ENCODE measurements around the gene USP35.

Gene USP35

GRCh38 chr11:78205691-78206090 is 17.0 kb downstream of the USP35 start:
- Histone ChIP-seq H4K20me1 (ENCODE audit: insufficient read depth, low read length) (no peaks in the 10 kb centered on the region), H3K36me3 (ENCODE audit: insufficient read depth, low read length) (no peaks in the 10 kb centered on the region), H3K27ac (ENCODE audit: low read depth, low read length, poor library complexity, severe bottlenecking) (no peak overlapping the region), H3K9me3 (ENCODE audit: low read length) (no peaks in the 10 kb centered on the region), H3K4me2 (ENCODE audit: low read length) (no peak overlapping the region), H3K4me1 (ENCODE audit: insufficient read depth, low read length, severe bottlenecking) (peaks cover 6% of the 10 kb centered on the region), H3K9ac (ENCODE audit: low read length) (no peak overlapping the region), H3K4me3 (ENCODE audit: low read depth, low read length, poor library complexity, severe bottlenecking) (no peak overlapping the region), H3K27me3 (ENCODE audit: insufficient read depth, low read length) (no peaks in the 10 kb centered on the region), H2AFZ (ENCODE audit: low read length) (no peak overlapping the region), H3K9me2 (ENCODE audit: low read depth, low read length) (no peaks in the 10 kb centered on the region), H3K79me2 (ENCODE audit: insufficient read depth, low read length) (no peaks in the 10 kb centered on the region), H3F3A (ENCODE audit: insufficient read depth, low read length) (no peaks in the 10 kb centered on the region)
- no peak for TF ChIP-seq CTCF (IDR thresholded peaks at IDR 0.05; ENCODE audit: low read length)
- TF ChIP-seq EZH2 (IDR thresholded peaks at IDR 0.05; ENCODE audit: borderline replicate concordance, low read length), result no peak

GRCh38 chr11:78207532-78208256 is 19.0 kb downstream of the USP35 start:
- Histone ChIP-seq H2AFZ (ENCODE audit: low read length) (no peak overlapping the region), H3K9ac (ENCODE audit: low read length) (no peak overlapping the region), H4K20me1 (ENCODE audit: insufficient read depth, low read length) (no peaks in the 10 kb centered on the region), H3F3A (ENCODE audit: insufficient read depth, low read length) (no peaks in the 10 kb centered on the region), H3K27ac (ENCODE audit: low read depth, low read length, poor library complexity, severe bottlenecking) (no peak overlapping the region), H3K4me3 (ENCODE audit: low read depth, low read length, poor library complexity, severe bottlenecking) (no peak overlapping the region), H3K27me3 (ENCODE audit: insufficient read depth, low read length) (no peaks in the 10 kb centered on the region), H3K9me2 (ENCODE audit: low read depth, low read length) (no peaks in the 10 kb centered on the region), H3K4me2 (ENCODE audit: low read length) (no peak overlapping the region), H3K4me1 (ENCODE audit: insufficient read depth, low read length, severe bottlenecking) (peaks cover 2% of the 10 kb centered on the region), H3K9me3 (ENCODE audit: low read length) (no peaks in the 10 kb centered on the region), H3K36me3 (ENCODE audit: insufficient read depth, low read length) (no peaks in the 10 kb centered on the region), H3K79me2 (ENCODE audit: insufficient read depth, low read length) (no peaks in the 10 kb centered on the region)
- TF ChIP-seq CTCF (IDR thresholded peaks at IDR 0.05; ENCODE audit: low read length) (no peak), EZH2 (IDR thresholded peaks at IDR 0.05; ENCODE audit: borderline replicate concordance, low read length) (no peak)

GRCh38 chr11:78208257-78209165 is 19.8 kb downstream of the USP35 start:
- no peak overlapping the region for H3K27ac ChIP-seq (ENCODE audit: low read depth, low read length, poor library complexity, severe bottlenecking)
- no peak overlapping the region for H2AFZ ChIP-seq (ENCODE audit: low read length)
- H3K9me2 ChIP-seq (ENCODE audit: low read depth, low read length), result no peaks in the 10 kb centered on the region
- H3K4me1 ChIP-seq (ENCODE audit: insufficient read depth, low read length, severe bottlenecking), result no peaks in the 10 kb centered on the region
- no peak overlapping the region for H3K9ac ChIP-seq (ENCODE audit: low read length)
- H3K9me3 ChIP-seq (ENCODE audit: low read length), result no peaks in the 10 kb centered on the region
- no peak overlapping the region for H3K4me3 ChIP-seq (ENCODE audit: low read depth, low read length, poor library complexity, severe bottlenecking)
- H3K27me3 ChIP-seq (ENCODE audit: insufficient read depth, low read length), result no peaks in the 10 kb centered on the region
- no peaks in the 10 kb centered on the region for H4K20me1 ChIP-seq (ENCODE audit: insufficient read depth, low read length)
- no peaks in the 10 kb centered on the region for H3F3A ChIP-seq (ENCODE audit: insufficient read depth, low read length)
- no peak overlapping the region for H3K4me2 ChIP-seq (ENCODE audit: low read length)
- H3K36me3 ChIP-seq (ENCODE audit: insufficient read depth, low read length), result no peaks in the 10 kb centered on the region
- TF ChIP-seq EZH2 (IDR thresholded peaks at IDR 0.05; ENCODE audit: borderline replicate concordance, low read length) (no peak), CTCF (IDR thresholded peaks at IDR 0.05; ENCODE audit: low read length) (no peak)
- no peaks in the 10 kb centered on the region for H3K79me2 ChIP-seq (ENCODE audit: insufficient read depth, low read length)
